GM18868 (cell line): Measurements from ENCODE around the gene WBP1.
"Not testable (repeated sequence)": the region's sequence is repeated elsewhere in the genome, so short reads cannot be mapped to it uniquely, and the experiment has no call there.

Experiments
- ATAC-seq: cut with Tn5 transposase; IDR thresholded peaks from one replicate; pipeline ENCODE4 v1.9.1; 2021; ENCODE audit warnings: mild to moderate bottlenecking, moderate library complexity; ENCODE audit not compliant: unreplicated experiment

WBP1 gene

GRCh38 chr2:74448771-74449170, 9.5 kb upstream of the WBP1 start:
- no peak for ATAC-seq

- ATAC-seq = no peak
Measured at GRCh38 chr2:74450570-74451190, 7.6 kb upstream of the WBP1 start.

GRCh38 chr2:74454654-74455511, 3.4 kb upstream of the WBP1 start, which contains the start of gene INO80B:
INO80B (plus strand) TSS chr2:74455087; CDS start chr2:74455117, 30 bp downstream.
- peak; percentile 41 for ATAC-seq

- no peak for ATAC-seq
Measured at GRCh38 chr2:74457129-74457548, 1.1 kb upstream of the WBP1 start.

GRCh38 chr2:74457549-74458131, 598 bp upstream of the WBP1 start:
- ATAC-seq = peak; percentile 31

GRCh38 chr2:74458938-74459363, 713 bp downstream of the WBP1 start:
- ATAC-seq = no peak

- not testable (repeated sequence) for ATAC-seq
Measured at GRCh38 chr2:74459503-74460118, 1.4 kb downstream of the WBP1 start.

- not testable (repeated sequence) for ATAC-seq
Measured at GRCh38 chr2:74460187-74460586, 1.9 kb downstream of the WBP1 start.

- ATAC-seq = no peak
Measured at GRCh38 chr2:74461187-74462053, 3.2 kb downstream of the WBP1 start.

- ATAC-seq = no peak
Measured at GRCh38 chr2:74462054-74462785, 4.0 kb downstream of the WBP1 start.

- no peak for ATAC-seq
Measured at GRCh38 chr2:74462786-74463105, 4.5 kb downstream of the WBP1 start.

- no peak for ATAC-seq
Measured at GRCh38 chr2:74464406-74464805, 6.2 kb downstream of the WBP1 start.

- ATAC-seq = not testable (repeated sequence)
Measured at GRCh38 chr2:74470742-74471141, 12.5 kb downstream of the WBP1 start.

- no peak for ATAC-seq
Measured at GRCh38 chr2:74471332-74472065, 13.3 kb downstream of the WBP1 start.

GRCh38 chr2:74472086-74472944, 14.1 kb downstream of the WBP1 start, which contains the start of gene MRPL53:
MRPL53 (minus strand) TSS chr2:74472680; CDS start chr2:74472660, 20 bp downstream.
- peak; percentile 85 for ATAC-seq

GRCh38 chr2:74472945-74473258, 14.7 kb downstream of the WBP1 start:
- no peak for ATAC-seq

GRCh38 chr2:74474481-74474880, 16.2 kb downstream of the WBP1 start:
- ATAC-seq = no peak

- ATAC-seq = no peak
Measured at GRCh38 chr2:74474899-74475298, 16.7 kb downstream of the WBP1 start.
